Measurements from ENCODE around the gene MGME1. TPM values are rescaled to one million over a fixed set of nuclear protein-coding genes. Genes with fewer than 3 reads are reported as not detected.

Gene MGME1
- total and polyA plus RNA-seq, 2 of the 13 experiments (the other 11 are each of a cell fraction or from before 2014, with no cell fraction given), result 36.7 to 66.6 TPM

GRCh38 chr20:17963114-17963897 is 5.5 kb upstream of the MGME1 start:
- intact Hi-C loops (cut with micrococcal nuclease; ENCODE audit: unreplicated experiment) (loop anchor here (10.0 kb wide), 1 partner anchor 311 kb away; no protein-coding TSS in a partner anchor), in situ Hi-C loops (cut with HindIII; ENCODE audit: extremely low pct_ligation_motif_present, low pct_unique_long_range_greater_than_20kb) (no loop called here)
- WGBS (ENCODE audit: low lambda C conversion rate), result 32% methylated on average over 9 of the region's 9 CpGs
- peak overlapping the region; percentile 99 for H3K9ac ChIP-seq (ENCODE audit: insufficient read depth, low read depth, low read length)
- FAIRE-seq, result no peak
- ChIA-PET CTCF (ENCODE audit: low intra/inter-chr PET ratio, low total read pairs) (no interaction called here), POLR2A (interaction anchor here (0.8 to 3.2 kb wide), 6 partner anchors 19 to 394 kb away, joined by 3 to 17 read pairs (median 4); partner anchors contain the start of genes DSTN, KAT14, PET117 and RRBP1)
- no peaks in the 10 kb centered on the region; a peak in 1 of 5 replicates for H3K27me3 ChIP-seq (ENCODE audit: control insufficient read depth in 1 of 2, insufficient read depth in 2 of 2, low read length in 2 of 2)
- peaks cover 99% of the 10 kb centered on the region for H3K79me2 ChIP-seq (ENCODE audit: insufficient read depth, low read length)
- no peak overlapping the region for H2AFZ ChIP-seq (ENCODE audit: low read length)
- peak overlapping the region; percentile 97 for H3K27ac ChIP-seq (ENCODE audit: extremely low read length, insufficient read depth, low read length)
- DNase-seq (ENCODE audit: low spot score), result no peak
- peaks cover 90% of the 10 kb centered on the region for H4K20me1 ChIP-seq (ENCODE audit: insufficient read depth, low read length)
- H3K4me2 ChIP-seq (ENCODE audit: low read depth, low read length), result peak overlapping the region; percentile 95
- peak overlapping the region; percentile 89 to 95 (median 89) for H3K4me3 ChIP-seq (replicated peaks in 1 of 3; ENCODE audit: insufficient read depth in 1 of 3, low read depth in 2 of 3, low read length in 3 of 3)
- H3K36me3 ChIP-seq (replicated peaks in 1 of 2; ENCODE audit: control insufficient read depth in 1 of 2, insufficient read depth in 2 of 2, low read length in 2 of 2), result peaks cover 1 to 8% of the 10 kb centered on the region in 2 experiments; a peak in 4 of 5 replicates
- H3K4me1 ChIP-seq (ENCODE audit: insufficient read depth, low read length), result peaks cover 74% of the 10 kb centered on the region
- ATAC-seq, result no peak
- BruUV-seq (replicated peaks), result no TSS peak
- no peaks in the 10 kb centered on the region for H3K9me3 ChIP-seq (ENCODE audit: low read length)
- TF ChIP-seq HNF1B (CRISPR knock-in tag; IDR thresholded peaks at IDR 0.05) (no peak), TBX2 (CRISPR knock-in tag; IDR thresholded peaks at IDR 0.05; ENCODE audit: borderline replicate concordance) (0 out of 2 replicates have a peak, but pooled peaks have one; percentile 38), CEBPZ (IDR thresholded peaks at IDR 0.05; ENCODE audit: low read length) (no peak), ZNF788 (CRISPR knock-in tag; IDR thresholded peaks at IDR 0.05; ENCODE audit: borderline replicate concordance) (peak; percentile 58; the same call in 1 of the 2 replicates), ZNF230 (CRISPR knock-in tag; IDR thresholded peaks at IDR 0.05) (0 out of 2 replicates have a peak, but pooled peaks have one; percentile 57), PAWR (CRISPR knock-in tag; IDR thresholded peaks at IDR 0.05; ENCODE audit: borderline replicate concordance) (no peak), ZFX (CRISPR knock-in tag; IDR thresholded peaks at IDR 0.05; ENCODE audit: low read depth) (peak; percentile 31; the same call in 1 of the 2 replicates), ZNF557 (CRISPR knock-in tag; IDR thresholded peaks at IDR 0.05) (0 out of 2 replicates have a peak, but pooled peaks have one; percentile 60), BRD4 (CRISPR knock-in tag; IDR thresholded peaks at IDR 0.05) (no peak; the same call in 1 of the 2 replicates), POLR2AphosphoS5 (IDR thresholded peaks at IDR 0.05; ENCODE audit: low read depth, low read length) (peak; percentile 20; the same call in 1 of the 2 replicates), KDM2A (CRISPR knock-in tag; IDR thresholded peaks at IDR 0.05; ENCODE audit: borderline replicate concordance, low read depth) (peak; percentile 34; the same call in 1 of the 2 replicates), TFAP4 (IDR thresholded peaks at IDR 0.05; ENCODE audit: borderline replicate concordance, low read depth) (no peak), ZNF256 (CRISPR knock-in tag; conservative IDR thresholded peaks at IDR 0.05) (0 out of 2 replicates have a peak, but pooled peaks have one; percentile 33), ZNF331 (CRISPR knock-in tag; IDR thresholded peaks at IDR 0.05) (0 out of 2 replicates have a peak, but pooled peaks have one; percentile 4), ZNF253 (CRISPR knock-in tag; IDR thresholded peaks at IDR 0.05; ENCODE audit: borderline replicate concordance) (0 out of 2 replicates have a peak, but pooled peaks have one; percentile 23), XBP1 (CRISPR knock-in tag; IDR thresholded peaks at IDR 0.05) (no peak), TOPORS (CRISPR knock-in tag; IDR thresholded peaks at IDR 0.05) (0 out of 2 replicates have a peak, but pooled peaks have one; percentile 35)

Measured in HepG2 (cell line).